Large intestine (tissue), 3 donors: ENCODE measurements around the gene OR6K6. TPM values are rescaled to one million over a fixed set of nuclear protein-coding genes. Genes with fewer than 3 reads are reported as not detected.

Experiments used
- DNase-seq, 2 donors: peaks; one replicate each; pipeline versions ENCODE4 v3.0.0 to v3.0.0-alpha.2; 2013
- H3K27ac ChIP-seq: one replicate; pipeline ENCODE4 v1.5.1; 2013; ENCODE audit warnings: low read length
- H3K27me3 ChIP-seq: 2 replicates; pipeline ENCODE4 v1.6.1; 2013; ENCODE audit warnings: low read length; ENCODE audit not compliant: control insufficient read depth, insufficient read depth
- H3K36me3 ChIP-seq: 2 replicates; pipeline ENCODE4 v1.6.1; 2013; ENCODE audit warnings: low read length; ENCODE audit not compliant: control insufficient read depth, insufficient read depth
- H3K4me1 ChIP-seq: one replicate; pipeline ENCODE4 v1.6.1; 2013; ENCODE audit warnings: low read length; ENCODE audit not compliant: control insufficient read depth, insufficient read depth
- H3K4me3 ChIP-seq: one replicate; pipeline ENCODE4 v1.5.1; 2013; ENCODE audit warnings: low read length
- H3K9me3 ChIP-seq: one replicate; pipeline ENCODE4 v1.6.1; 2013; ENCODE audit warnings: mild to moderate bottlenecking, low read depth, low read length, moderate library complexity; ENCODE audit not compliant: control insufficient read depth
- WGBS: methylation state at CpG from one replicate; pipeline ENCODE4 v1.1.5; 2013; ENCODE audit warnings: low lambda C conversion rate; ENCODE audit not compliant: insufficient coverage; 5-methylcytosine and 5-hydroxymethylcytosine counted together
- polyA plus RNA-seq: library from polyadenylated mRNA; unstranded; fragments of 120-200 nt; gene quantifications from one replicate; pipeline ENCODE4 v1.2.1, GENCODE V29; 2013

OR6K6 gene
- polyA plus RNA-seq, 1 donor: not detected

DNA sequence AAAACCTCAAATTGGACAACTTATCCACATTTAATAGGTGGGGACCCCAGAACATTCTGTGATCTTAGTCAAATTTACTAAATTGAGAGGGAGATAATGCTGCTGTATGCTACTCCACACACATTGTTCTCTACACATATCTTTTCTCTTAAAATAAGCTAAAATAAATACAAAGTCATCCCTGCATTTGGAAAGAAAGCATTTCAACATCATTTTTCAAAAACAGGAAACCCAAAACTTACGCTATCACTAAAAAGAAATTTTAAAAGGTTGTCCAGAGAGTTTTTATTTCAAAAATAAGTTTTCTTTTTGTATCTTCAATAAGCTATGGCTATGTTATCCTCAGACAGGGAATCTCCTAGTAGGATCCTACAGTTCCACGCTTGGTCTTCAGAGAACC lies 46.0 kb downstream of the OR6K6 start:
- Histone ChIP-seq H3K27ac (no peak overlapping the region), H3K9me3 (no peaks in the 10 kb centered on the region)
- 100% methylated on average over 1 of the region's 2 CpGs for WGBS

DNA sequence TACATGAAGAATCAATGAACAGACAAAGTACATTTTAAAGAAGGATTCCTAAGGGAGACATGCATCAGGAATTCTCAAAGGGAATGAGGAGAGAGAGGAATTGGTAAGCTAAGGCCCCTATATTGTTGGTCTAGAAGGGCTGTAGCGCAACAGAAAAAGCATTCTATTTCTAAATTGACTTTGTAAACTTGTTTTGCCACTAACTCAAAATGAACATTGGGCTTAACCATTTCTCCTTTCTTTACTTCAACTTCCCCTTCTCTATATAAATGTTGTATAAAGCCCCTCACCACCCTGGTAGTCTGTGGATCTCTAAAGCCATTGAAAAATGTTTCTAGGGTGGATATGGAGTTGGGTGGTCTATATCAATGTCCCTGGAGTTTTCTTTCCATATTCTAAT lies 46.9 kb downstream of the OR6K6 start:
- H3K4me1 ChIP-seq: no peaks in the 10 kb centered on the region
- no peaks in the 10 kb centered on the region for H3K9me3 ChIP-seq
- H3K27ac ChIP-seq: no peak overlapping the region
- WGBS: no CpG with 5 or more reads among the region's 1 CpG
- H3K27me3 ChIP-seq: no peaks in the 10 kb centered on the region
- no peaks in the 10 kb centered on the region for H3K36me3 ChIP-seq
- no peak for DNase-seq
- no peak overlapping the region for H3K4me3 ChIP-seq

More for the DNA sequence above, 46.0 kb downstream of the OR6K6 start:
- H3K4me3 ChIP-seq: no peak overlapping the region
- no peaks in the 10 kb centered on the region for H3K27me3 ChIP-seq
- no peaks in the 10 kb centered on the region for H3K4me1 ChIP-seq
- H3K36me3 ChIP-seq: no peaks in the 10 kb centered on the region
- no peak for DNase-seq

DNA sequence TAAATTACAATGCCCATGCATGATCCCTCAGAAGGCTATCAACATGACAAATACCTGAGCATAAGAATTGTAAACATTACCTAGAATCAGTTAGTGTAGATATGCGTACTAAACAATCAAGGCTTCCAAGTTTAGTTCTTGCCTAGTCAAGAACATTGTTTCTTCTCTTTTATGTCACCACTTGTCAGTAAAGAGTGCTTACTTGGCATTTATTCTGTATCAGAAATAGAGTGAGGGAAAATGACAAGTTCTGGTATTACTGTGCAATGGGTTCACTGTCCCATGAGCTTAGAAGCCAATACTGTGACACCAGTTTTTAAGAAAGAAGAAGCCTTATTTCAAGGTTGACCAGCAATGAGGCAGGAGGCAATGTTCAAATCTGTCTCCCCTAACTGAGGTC lies 49.2 kb downstream of the OR6K6 start:
- no peaks in the 10 kb centered on the region for H3K27me3 ChIP-seq
- no peaks in the 10 kb centered on the region for H3K36me3 ChIP-seq
- H3K4me1 ChIP-seq: no peaks in the 10 kb centered on the region
- no peak overlapping the region for H3K4me3 ChIP-seq
- DNase-seq: no peak
- no peak overlapping the region for H3K27ac ChIP-seq
- no CpG with 5 or more reads among the region's 1 CpG for WGBS
- H3K9me3 ChIP-seq: no peaks in the 10 kb centered on the region

Other genes starting within 250 kb of the OR6K6 start
- gene OR6Y1, start 200.3 kb upstream of the OR6K6 start, polyA plus RNA-seq: not detected
- gene OR6P1, start 184.1 kb upstream of the OR6K6 start, polyA plus RNA-seq: not detected
- gene OR10X1, start 174.8 kb upstream of the OR6K6 start, polyA plus RNA-seq: not detected
- 0.12 TPM for gene OR10Z1, start 149.5 kb upstream of the OR6K6 start, polyA plus RNA-seq
- 3.7 TPM for gene SPTA1, start 68.0 kb upstream of the OR6K6 start, polyA plus RNA-seq
- not detected for gene OR6K2, start 54.1 kb upstream of the OR6K6 start, polyA plus RNA-seq
- gene OR6K3, start 34.0 kb upstream of the OR6K6 start, polyA plus RNA-seq: not detected
- gene OR6N1, start 17.5 kb downstream of the OR6K6 start, polyA plus RNA-seq: not detected
- not detected for gene OR6N2, start 26.5 kb downstream of the OR6K6 start, polyA plus RNA-seq
- 3.6 TPM for gene MNDA, start 76.6 kb downstream of the OR6K6 start, polyA plus RNA-seq
- 1.5 TPM for gene PYHIN1, start 176.8 kb downstream of the OR6K6 start, polyA plus RNA-seq